Stimulated activated CD4-positive, alpha-beta T cell treated with anti-CD3 and anti-CD28 coated beads, Interleukin-15, amount 100 ng/mL, for 24 hours (primary cell): ENCODE results near the gene RPS6KA1.
"Not testable (repeated sequence)": the region's sequence is repeated elsewhere in the genome, so short reads cannot be mapped to it uniquely, and the experiment has no call there.

Source experiments
- DNase-seq: peaks from one replicate; pipeline ENCODE4 v3.0.0-alpha.2; 2020

The RPS6KA1 gene

GRCh38 chr1:26556111-26556510 lies 26.6 kb downstream of the RPS6KA1 start:
- no peak for DNase-seq

DNA sequence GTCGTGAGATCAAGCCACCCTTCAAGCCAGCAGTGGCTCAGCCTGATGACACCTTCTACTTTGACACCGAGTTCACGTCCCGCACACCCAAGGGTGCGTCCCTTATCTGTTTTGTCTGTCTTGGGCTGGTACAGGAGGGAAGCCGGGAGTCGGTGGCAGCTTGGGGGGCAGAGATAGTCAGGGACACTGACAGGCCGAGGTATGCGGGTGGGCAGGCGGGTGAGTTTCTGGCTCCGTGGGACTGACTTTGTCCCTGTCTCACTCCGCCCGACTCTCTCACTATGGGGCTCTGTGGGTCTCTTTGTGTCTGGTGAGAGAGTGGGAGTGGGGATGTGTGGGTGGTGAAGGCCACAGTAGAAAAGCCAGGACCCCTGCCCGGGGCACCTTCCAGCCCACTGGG lies 27.4 kb downstream of the RPS6KA1 start:
- no peak for DNase-seq

DNA sequence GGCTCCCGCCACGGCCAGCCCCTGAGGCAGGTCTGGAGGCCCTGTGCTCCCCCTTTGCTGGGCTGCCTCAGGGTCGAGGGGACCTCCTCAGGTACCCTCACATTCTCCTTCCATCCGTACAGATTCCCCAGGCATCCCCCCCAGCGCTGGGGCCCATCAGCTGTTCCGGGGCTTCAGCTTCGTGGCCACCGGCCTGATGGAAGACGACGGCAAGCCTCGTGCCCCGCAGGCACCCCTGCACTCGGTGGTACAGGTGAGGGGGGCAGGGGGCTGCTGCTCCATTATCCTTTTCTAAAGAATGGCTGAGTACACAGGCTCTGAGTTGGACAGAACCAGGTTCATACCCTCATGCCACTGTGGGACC lies 29.1 kb downstream of the RPS6KA1 start:
- no peak for DNase-seq

- DNase-seq, result no peak
These were observed 30.8 kb downstream of the RPS6KA1 start for GRCh38 chr1:26560403-26560780.

DNA sequence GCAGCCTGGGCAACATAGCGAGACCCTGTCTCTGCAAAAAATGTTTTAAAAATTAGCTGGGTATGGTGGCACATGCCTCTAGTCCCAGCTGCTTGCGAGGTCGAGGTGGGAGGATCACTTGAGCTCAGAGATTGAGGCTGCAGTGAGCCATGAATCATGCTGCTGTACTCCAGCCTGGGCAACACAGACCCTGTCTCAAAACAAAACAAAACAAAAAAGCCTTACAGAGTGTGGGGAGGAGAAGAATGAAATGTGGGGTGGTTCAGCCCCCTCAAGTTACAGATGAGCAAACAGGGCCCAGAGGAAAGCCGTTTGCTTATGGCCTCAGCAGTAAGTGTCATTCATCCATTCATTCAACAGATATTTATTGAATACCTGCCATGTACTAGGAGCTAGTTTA lies 40.7 kb downstream of the RPS6KA1 start:
- no peak for DNase-seq

- no peak for DNase-seq
These were observed 41.8 kb downstream of the RPS6KA1 start for GRCh38 chr1:26571381-26571780.

DNA sequence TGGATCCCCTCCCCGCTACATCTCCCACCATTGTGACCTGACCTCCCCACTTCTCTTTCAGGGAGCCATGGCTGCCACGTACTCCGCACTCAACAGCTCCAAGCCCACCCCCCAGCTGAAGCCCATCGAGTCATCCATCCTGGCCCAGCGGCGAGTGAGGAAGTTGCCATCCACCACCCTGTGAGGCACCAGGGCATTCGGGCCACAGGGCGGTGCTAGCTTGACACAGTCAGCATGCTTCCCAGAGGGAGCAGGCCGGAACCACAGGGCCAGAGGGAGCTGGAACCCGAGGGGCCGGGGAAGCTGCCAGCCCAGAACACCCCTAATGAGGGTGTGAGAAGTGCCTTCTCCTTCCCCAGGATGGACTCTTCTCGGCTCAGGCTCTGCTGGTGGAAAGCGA lies 44.5 kb downstream of the RPS6KA1 start:
- no peak for DNase-seq

GRCh38 chr1:26574719-26575251 lies 45.2 kb downstream of the RPS6KA1 start:
- no peak for DNase-seq

GRCh38 chr1:26575348-26575747 lies 45.8 kb downstream of the RPS6KA1 start:
- no peak for DNase-seq

- DNase-seq, result no peak
These were observed 48.6 kb downstream of the RPS6KA1 start for GRCh38 chr1:26578167-26578566.

- no peak for DNase-seq
These were observed 50.1 kb downstream of the RPS6KA1 start for GRCh38 chr1:26579681-26580111.

GRCh38 chr1:26580116-26580515 lies 50.6 kb downstream of the RPS6KA1 start:
- peak; percentile 56 for DNase-seq

DNA sequence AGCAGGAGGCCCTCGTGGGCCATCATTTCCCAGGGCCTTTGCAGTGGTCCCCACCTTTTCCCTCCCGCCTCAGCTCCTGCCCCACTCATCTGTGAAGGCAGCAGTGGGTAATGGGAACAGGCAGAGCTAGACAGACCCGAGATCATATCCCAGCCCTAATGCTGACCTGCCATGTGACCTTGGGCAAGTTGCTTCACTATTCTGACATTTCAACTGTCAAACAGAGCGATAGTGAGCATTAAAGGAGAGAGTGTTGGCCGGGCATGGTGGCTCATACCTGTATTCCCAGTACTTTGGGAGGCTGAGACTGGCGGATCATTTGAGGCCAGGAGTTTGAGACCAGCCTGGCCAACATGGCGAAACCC lies 51.7 kb downstream of the RPS6KA1 start:
- no peak for DNase-seq

DNA sequence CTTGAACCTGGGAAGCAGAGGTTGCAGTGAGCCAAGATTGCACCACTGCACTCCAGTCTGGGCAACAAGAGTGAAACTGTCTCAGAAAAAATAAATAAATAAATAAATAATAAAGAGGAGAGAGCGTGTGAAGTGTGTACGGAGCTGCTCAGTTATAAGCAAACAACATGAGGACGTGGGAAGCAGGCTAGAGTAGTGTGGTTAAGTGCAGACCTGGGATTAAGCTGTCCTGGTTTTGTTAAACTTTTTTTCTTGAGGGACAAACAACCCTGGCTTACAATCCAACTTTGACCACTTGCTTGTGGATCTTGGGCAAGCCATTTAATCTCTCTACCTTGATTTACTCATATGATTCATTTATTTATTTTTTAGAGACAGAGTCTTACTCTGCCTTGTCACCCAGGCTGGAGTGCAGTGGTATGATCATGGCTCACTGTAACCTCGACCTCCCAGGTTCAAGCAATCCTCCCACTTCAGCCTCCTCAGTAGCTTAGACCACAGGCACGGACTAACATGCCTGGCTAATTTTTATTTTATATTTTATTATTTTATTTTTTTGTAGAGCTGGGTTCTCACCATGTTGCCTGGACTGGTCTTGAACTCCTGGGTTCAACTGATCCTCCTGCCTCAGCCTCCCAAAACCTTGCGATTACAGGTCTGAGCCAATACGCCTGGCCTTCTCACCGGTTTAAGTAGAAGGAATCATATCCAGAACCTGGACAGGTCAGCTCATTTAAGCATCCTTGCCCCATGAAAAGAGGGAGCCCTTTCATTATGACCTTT lies 52.7 kb downstream of the RPS6KA1 start:
- peak; percentile 34 for DNase-seq

GRCh38 chr1:26582836-26583460 lies 53.4 kb downstream of the RPS6KA1 start:
- DNase-seq, result peak; percentile 91

DNA sequence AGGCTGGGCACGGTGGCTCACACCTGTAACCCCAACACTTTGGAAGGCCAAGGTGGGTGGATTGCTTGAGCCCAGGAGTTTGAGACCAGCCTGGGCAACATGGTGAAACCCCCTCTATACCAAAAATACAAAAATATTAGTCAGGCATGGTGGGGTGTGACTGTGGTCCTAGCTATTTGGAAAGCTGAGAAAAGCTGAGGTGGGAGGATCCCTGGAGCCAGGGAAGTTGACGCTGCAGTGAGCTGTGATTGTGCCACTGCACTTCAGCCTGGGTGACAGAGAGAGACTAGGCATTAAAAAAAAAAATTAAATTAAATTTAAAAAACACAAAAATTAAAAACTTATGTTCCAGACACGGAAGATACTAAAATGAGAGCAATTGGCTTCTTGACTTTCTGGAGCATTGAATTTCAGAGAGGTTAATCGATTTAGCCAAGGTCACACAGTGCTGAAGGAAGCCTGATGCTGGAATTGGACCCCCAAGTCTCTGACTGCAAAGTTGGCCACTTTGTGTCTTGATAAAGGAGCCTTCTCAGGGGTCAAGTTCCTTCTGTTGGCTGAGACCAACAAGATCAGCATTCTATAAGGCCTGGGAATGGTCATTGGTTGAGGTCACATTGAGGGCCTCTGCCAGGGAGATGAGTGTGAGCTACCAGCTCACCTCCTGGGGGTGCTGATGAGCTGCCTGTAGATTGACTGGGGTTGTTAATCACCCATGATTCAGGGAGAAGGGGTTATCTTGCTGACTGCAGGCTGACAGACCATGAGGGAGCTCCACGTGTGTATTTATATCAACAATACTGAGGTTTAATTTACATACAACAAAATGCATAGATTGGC lies 54.3 kb downstream of the RPS6KA1 start:
- DNase-seq, result peak; percentile 70

DNA sequence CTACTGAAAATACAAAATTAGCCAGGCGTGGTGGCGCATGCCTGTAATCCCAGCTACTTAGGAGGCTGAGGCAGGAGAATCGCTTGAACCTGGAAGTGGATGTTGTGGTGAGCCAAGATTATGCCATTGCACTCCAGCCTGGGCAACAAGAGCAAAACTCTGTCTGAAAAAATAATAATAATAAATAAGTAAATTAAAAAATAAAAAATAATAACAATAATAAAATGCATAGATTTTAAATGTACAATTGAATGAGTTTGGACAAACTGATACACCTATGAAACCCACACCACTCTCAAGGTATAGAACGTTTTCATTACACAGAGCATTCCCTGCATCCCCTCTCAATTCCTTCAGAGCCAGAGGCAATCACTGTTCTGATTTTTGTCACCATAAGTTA lies 55.0 kb downstream of the RPS6KA1 start:
- not testable (repeated sequence) for DNase-seq

- no peak for DNase-seq
These were observed 55.9 kb downstream of the RPS6KA1 start for GRCh38 chr1:26585471-26585870.

DNA sequence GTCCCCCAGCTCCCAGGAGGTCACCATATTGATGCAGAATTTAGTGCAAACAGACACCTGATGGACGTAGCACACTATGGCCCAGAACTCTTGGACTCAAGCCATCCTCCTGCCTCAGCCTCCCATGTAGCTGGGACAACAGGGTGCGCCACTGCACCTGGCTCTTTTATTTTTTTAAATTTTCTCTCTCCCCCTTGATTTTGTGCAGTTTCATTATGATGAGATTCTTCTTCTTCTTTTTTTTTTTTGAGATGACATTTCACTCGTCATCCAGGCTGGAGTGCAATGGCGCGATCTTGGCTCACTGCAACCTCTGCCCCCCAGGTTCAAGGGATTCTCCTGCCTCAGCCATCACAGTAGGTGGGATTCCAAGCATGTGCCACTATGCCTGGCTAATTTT lies 63.8 kb downstream of the RPS6KA1 start:
- DNase-seq, result no peak

- DNase-seq, result not testable (repeated sequence)
These were observed 65.0 kb downstream of the RPS6KA1 start for GRCh38 chr1:26594593-26594992.

GRCh38 chr1:26597629-26598039 lies 68.1 kb downstream of the RPS6KA1 start:
- DNase-seq, result no peak

GRCh38 chr1:26598890-26599289 lies 69.3 kb downstream of the RPS6KA1 start:
- DNase-seq, result no peak

DNA sequence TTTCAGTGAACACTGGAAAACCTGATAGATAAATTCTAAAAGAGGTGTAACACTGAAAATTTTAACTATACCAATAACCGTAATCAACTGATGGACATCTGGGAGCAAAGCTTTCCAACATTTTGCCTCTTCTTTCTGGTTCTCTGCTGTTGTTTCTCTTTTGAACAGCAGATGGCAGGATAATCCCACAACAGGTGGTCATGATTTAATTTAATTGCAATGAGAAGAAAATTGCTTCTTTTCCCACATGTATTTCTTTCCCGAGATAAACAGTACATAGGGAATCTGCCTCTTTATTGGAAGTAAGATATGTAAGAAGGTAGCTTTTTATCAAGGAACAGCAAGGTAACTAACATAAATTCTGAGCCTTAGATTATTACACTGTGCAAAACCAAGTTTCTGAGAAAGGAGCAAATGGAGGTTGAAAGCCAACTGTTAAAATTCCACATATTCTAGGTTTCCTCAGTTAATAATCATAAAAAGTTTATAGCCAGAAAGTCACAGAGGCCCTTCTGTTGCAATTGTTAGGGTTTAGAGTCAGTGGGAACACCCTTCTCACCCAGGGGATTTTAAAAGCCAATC lies 72.9 kb downstream of the RPS6KA1 start:
- no peak for DNase-seq
